ENCODE measurements around the gene CFAP61. TPM values are rescaled to one million over a fixed set of nuclear protein-coding genes. Genes with fewer than 3 reads are reported as not detected.
A peak's percentile ranks its signal among the peaks of the same experiment; 100 is the strongest.

CFAP61 gene
- total RNA-seq, 4 donors from 2014 or later, result 0.34 to 1.6 (median 1.1) TPM

- WGBS, 2 donors, result 74 to 79% methylated on average over 3 of the region's 3 CpGs
- no peak overlapping the region for H3K27ac ChIP-seq
- no peak for DNase-seq
- H3K4me3 ChIP-seq (replicated peaks in 1 of 3), result no peak overlapping the region
- H3K36me3 ChIP-seq, result no peaks in the 10 kb centered on the region
- H3K27me3 ChIP-seq, result no peaks in the 10 kb centered on the region
- TF ChIP-seq POLR2A (IDR thresholded peaks at IDR 0.05) (no peak), CTCF (IDR thresholded peaks at IDR 0.05) (no peak)
- intact Hi-C loops (cut with DNase I), result no loop called here
- H3K4me1 ChIP-seq, result no peaks in the 10 kb centered on the region
- no peaks in the 10 kb centered on the region for H3K9me3 ChIP-seq
Measured at GRCh38 chr20:20297181-20297580, 244.8 kb downstream of the CFAP61 start.

- intact Hi-C loops (cut with DNase I), result no loop called here
- TF ChIP-seq CTCF (IDR thresholded peaks at IDR 0.05) (no peak), POLR2A (IDR thresholded peaks at IDR 0.05) (no peak)
- DNase-seq, result no peak
- no peaks in the 10 kb centered on the region for H3K27me3 ChIP-seq
- H3K36me3 ChIP-seq, result no peaks in the 10 kb centered on the region
- no peaks in the 10 kb centered on the region for H3K9me3 ChIP-seq
- no peak overlapping the region for H3K27ac ChIP-seq
- H3K4me3 ChIP-seq (replicated peaks in 1 of 3), result no peak overlapping the region
- H3K4me1 ChIP-seq, result no peaks in the 10 kb centered on the region
- 80 to 86% methylated on average over 2 of the region's 2 CpGs for WGBS, 2 donors
Measured at GRCh38 chr20:20297752-20298151, 245.4 kb downstream of the CFAP61 start.

GRCh38 chr20:20299904-20300303 lies 247.6 kb downstream of the CFAP61 start:
- Histone ChIP-seq H3K36me3 (no peaks in the 10 kb centered on the region), H3K27me3 (no peaks in the 10 kb centered on the region), H3K27ac (no peak overlapping the region), H3K9me3 (no peaks in the 10 kb centered on the region), H3K4me3 (replicated peaks in 1 of 3) (no peak overlapping the region), H3K4me1 (no peaks in the 10 kb centered on the region)
- DNase-seq, result no peak
- WGBS, 2 donors, result 78 to 88% methylated on average over 7 of the region's 7 CpGs
- no peak for TF ChIP-seq CTCF (IDR thresholded peaks at IDR 0.05)
- intact Hi-C loops (cut with DNase I), result no loop called here

- intact Hi-C loops (cut with DNase I), result no loop called here
- Histone ChIP-seq H3K9me3 (no peaks in the 10 kb centered on the region), H3K4me3 (replicated peaks in 1 of 3) (no peak overlapping the region), H3K4me1 (no peaks in the 10 kb centered on the region), H3K36me3 (no peaks in the 10 kb centered on the region), H3K27me3 (no peaks in the 10 kb centered on the region), H3K27ac (no peak overlapping the region)
- 89 to 94% methylated on average over 8 to 12 of the region's 12 CpGs for WGBS, 2 donors
- TF ChIP-seq POLR2A (IDR thresholded peaks at IDR 0.05), result no peak
- TF ChIP-seq CTCF (IDR thresholded peaks at IDR 0.05), result no peak
- DNase-seq, result no peak
Measured at GRCh38 chr20:20303320-20303719, 251.0 kb downstream of the CFAP61 start.

GRCh38 chr20:20303742-20304141 lies 251.4 kb downstream of the CFAP61 start:
- intact Hi-C loops (cut with DNase I), result no loop called here
- no peaks in the 10 kb centered on the region for H3K4me1 ChIP-seq
- H3K27ac ChIP-seq, result no peak overlapping the region
- no peaks in the 10 kb centered on the region for H3K27me3 ChIP-seq
- 87% methylated on average over 12 to 15 of the region's 15 CpGs for WGBS, 2 donors
- no peak overlapping the region for H3K4me3 ChIP-seq (replicated peaks in 1 of 3)
- H3K36me3 ChIP-seq, result no peaks in the 10 kb centered on the region
- TF ChIP-seq CTCF (IDR thresholded peaks at IDR 0.05) (no peak), POLR2A (IDR thresholded peaks at IDR 0.05) (no peak)
- DNase-seq, result peak in 1 of 2 donors; percentile 7
- no peaks in the 10 kb centered on the region for H3K9me3 ChIP-seq

Data from thyroid gland (tissue), 4 donors.